ENCODE data around the gene ZDHHC11.
"Not testable (repeated sequence)": the region's sequence is repeated elsewhere in the genome, so short reads cannot be mapped to it uniquely, and the experiment has no call there.

- not testable (repeated sequence) for TF ChIP-seq CTCF (conservative IDR thresholded peaks at IDR 0.05; ENCODE audit: low read length); EZH2phosphoT487 (IDR thresholded peaks at IDR 0.05; ENCODE audit: borderline replicate concordance, low read depth, low read length)
These were observed 80.2 kb downstream of the ZDHHC11 start for GRCh38 chr5:770585-770984.
